ENCODE results near the gene NODAL.
"Not testable (repeated sequence)": the region's sequence is repeated elsewhere in the genome, so short reads cannot be mapped to it uniquely, and the experiment has no call there.

The NODAL gene

DNA sequence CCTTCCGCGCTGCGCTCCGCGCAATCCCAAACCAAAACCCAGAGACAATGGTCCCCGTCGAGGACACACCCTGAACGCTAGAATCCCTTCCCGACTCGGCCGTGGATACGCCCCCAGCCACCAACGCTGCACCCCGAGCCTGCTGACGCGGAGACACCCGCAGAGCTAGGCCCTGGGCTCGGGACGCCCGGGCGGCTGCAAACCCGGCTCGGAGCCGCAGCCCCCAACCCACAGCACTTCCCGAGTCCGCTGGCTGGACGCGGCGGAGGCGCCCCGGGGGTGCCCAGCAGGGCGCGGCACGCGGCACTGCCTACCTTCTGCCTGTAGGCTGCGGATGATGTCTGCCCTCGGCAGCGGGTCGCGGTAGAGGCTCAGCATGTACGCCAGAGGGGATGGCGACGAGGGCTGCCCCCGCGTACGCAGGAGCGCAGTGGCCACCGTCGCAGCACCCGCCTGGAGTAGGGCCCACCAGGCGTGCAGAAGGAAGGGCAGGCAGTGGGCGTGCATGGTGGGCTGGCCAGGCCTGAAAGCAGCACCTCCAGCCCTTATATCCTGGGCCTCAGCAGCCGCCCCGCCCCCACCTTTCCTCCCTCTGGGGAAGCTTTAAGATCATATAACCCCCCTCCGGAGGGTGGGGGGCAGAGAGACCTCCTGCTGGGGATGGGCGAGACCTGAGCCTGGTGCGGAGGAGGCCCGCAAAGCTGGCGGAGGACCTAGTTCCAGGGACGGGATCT lies at the start of gene NODAL:
TSS of gene NODAL (minus strand) at position 521 of the 734 bp plus-strand sequence. CDS start at position 507, 14 bp downstream.
- no peak for DNase-seq (ENCODE audit: low spot score)

DNA sequence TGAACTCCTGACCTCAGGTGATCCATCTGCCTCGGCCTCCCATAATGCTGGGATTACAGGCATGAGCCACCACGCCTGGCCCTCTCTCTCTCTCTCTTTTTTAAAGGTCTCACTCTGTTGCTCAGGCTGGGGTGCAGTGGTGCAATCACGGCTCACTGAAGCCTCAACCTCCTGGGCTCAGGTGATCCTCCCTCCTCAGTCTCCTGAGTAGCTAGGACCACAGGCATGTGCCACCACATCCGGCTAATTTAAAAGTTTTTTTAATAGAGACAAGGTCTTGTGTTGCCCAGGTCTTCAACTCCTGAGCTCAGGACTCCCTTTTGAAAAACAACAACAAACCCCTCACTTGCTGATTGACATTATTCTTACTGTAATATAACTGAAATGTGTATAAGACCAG lies 48.7 kb upstream of the NODAL start:
- no peak for DNase-seq (ENCODE audit: low spot score)

DNA sequence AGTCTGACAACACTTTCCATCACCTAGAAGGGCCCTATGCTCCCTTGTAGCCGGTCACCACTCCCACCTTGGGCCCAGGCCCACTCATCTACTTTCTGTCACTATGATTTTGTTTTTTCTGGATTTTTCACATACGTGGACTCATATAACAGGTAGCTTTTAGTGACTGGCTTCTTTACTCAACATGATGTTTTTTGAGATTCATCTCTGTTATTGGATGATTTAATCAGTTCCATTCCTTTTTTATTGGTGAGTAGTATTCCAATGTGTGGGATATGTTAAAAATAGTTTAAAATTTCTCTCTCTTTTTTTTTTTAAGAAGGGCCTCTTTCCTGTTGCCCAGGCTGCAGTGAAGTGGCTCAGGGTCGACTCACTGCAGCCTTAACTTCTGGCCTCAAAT lies 46.3 kb upstream of the NODAL start:
- no peak for DNase-seq (ENCODE audit: low spot score)

DNA sequence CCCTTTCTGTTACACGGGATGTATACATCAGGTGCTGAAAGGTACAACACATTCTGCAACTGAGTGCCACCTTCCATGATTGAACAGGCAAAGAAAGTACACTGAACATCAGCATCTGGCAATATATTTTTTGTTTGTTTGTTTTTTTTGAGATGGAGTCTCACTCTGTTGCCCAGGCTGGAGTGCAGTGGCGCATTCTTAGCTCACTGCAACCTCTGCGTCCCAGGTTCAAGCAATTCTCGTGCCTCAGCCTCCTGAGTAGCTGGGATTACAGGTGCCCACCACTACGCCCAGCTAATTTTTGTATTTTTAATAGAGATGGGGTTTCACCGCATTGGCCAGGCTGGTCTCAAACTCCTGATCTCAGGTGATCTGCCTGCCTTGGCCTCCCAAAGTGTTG lies 42.4 kb upstream of the NODAL start:
- not testable (repeated sequence) for DNase-seq (ENCODE audit: low spot score)

DNA sequence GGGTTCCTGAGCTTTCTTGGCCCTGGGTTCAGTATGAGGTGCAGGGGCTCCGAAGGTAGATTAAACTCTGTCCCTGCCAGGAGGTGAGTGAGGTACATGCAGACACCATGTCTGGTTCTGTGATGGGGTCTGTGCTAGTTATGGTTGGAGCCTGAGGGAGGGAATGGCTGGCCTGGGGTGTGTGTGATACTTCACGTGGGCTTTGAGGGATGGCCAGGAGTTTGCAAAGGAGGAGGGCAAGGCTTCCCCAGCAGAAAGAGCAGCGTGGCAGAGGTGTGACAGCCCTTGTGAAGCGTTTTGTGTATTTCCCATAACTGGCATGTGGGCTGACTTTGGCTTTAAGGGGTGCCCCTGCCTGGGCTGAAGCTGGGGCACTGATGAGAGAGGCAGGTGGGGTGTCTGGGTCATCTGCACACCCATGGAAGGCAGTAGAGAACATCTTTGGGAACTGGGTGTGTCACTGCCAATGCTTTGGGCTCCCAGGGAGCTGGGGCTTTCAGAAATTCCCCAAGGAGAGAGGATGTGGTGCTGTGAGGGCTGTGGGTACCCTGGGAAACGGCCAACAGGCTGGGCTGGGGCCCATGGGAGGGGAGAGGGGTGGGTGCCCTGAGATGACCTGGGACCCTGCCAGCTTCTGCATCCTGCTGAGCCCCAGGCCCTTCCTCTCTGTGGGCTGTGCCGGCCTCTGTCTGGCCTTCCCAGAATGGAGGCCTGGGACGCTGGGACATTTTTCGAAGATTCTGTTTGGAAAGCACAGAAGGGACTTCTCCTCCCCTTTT lies 41.7 kb upstream of the NODAL start:
- no peak for DNase-seq (ENCODE audit: low spot score)

DNA sequence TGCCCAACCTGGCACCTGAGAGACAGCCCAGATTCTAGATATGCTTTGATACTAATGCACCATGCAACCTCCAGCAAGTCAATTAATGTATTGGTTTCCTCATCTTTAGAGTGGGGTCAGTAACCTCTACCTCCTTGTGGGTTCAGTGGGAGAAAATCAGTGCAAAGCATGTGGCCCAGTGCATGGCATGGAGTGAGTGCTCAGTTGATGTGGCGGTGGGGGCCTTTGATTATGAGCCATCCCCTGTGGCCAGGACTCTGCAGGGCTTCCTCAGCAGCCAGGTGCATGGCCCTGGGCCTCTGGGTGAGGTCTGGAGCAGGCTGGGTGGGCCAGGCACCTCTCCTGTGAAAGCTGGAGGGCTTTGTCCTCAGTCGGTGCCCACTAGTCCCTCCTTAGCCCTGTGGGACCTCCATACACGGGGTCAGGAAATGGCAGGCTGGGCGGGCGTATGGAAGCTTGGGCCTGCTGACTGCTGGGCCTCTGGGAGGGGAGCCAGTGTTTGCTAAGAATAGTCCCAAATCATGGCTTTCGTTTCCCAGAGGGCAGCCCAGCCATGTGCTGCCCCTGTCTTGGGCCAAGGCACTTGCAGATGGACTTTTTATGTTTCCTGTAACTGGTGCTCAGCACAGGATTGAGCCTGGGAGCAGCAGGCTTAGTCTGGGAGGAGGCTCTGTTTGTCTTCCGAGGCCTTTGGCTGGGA lies 40.5 kb upstream of the NODAL start:
- peak; percentile 98 for DNase-seq (ENCODE audit: low spot score)

DNA sequence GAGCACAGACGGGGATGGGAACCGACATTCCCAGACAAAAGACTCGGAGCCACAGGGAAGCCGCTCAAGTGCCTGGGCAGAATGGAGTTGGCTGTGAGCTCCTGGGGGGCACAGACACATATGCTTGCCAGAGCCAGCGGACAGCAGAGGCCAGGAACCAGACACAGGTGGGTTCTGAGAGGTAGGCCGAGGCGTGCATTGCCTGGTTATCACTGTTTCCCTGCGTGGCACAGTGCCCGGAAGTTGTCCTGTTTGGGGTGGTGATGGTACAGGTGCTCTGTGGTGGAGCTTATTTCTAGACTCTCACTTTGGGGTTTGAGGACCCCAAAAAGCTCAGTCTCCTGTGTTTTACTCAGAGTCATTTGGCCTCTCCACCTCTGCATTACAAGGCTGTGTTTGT lies 39.6 kb upstream of the NODAL start:
- peak; percentile 52 for DNase-seq (ENCODE audit: low spot score)

DNA sequence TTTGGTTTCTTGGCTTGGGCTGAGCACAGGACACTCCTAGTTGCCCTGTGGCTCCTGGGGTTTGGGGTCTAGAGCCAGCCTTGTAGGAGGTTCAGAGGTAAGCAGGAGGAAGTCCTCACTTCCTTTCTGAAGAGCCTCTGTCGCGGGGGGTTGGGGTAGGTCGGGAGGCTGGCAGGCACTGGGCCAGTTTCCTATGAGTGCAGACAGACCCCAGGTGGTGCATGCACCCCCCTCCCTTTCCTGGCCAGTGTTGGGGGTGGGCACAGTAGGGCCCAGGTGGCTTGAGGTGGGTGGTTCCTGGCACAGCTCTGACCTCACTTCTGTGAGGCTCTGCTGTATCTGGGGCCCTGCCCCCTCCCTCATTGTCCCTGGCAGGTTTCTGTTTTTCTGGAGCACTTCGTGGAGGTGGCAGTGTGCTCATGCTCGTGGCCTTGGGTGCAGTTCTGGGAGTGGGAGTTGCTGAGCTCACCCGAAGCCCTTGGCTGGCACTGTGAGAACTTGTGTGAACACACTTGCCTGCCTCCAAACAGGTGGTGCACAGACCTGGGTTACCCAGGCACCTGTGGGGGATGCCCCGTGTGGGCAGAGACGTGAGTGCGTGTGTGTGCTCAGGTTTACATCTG lies 38.9 kb upstream of the NODAL start:
- no peak for DNase-seq (ENCODE audit: low spot score)

DNA sequence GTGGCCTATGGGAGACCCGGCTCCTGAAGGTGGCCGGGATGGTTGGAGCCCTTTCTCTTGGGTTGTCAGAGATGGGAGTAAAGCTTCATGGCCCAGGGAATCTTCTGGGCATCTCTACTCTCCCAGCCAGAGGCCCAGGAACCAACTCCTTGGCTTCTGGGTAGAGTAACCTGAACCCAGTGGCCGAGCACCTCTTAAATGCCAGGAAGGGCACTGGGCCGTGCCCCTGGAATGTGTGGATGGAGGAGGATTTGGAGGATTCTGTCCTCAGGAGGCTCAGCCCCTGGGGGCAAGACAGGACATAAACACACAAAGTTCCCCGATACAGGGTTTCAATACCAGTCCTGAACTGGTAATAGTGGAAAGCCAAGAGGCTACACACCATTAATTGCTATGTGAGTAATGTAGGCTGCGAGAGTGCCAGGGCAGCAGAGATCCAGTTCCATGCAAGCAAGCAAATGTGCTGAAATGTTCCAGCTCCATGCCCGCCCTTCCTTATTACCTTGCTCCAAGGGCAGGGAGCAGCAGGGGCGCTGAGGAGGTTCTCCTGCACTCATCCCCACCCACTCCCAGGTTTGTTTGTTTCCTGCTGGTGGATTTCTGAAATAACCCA lies 38.3 kb upstream of the NODAL start:
- DNase-seq (ENCODE audit: low spot score) = peak; percentile 59

DNA sequence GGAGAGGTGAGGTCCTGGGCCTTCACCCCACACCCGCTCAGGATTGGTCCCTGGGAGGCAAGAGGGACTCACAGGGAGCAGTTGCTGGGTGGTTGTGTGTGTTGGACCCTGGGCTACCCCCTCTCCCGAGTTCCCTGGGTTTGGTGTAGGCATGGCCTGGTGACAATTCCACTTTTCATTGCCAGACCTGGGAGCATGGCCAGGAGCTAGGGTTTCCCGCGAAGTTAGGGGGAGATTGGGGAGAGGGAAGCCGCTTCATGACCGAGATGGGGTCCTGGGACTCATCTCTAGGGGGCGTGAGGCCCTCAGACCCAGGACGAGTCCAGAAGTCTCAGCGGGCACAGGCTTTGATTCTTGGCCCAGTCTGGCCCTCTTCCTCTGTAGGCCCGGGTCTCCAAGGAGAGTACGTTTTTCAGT lies 37.7 kb upstream of the NODAL start:
- no peak for DNase-seq (ENCODE audit: low spot score)

DNA sequence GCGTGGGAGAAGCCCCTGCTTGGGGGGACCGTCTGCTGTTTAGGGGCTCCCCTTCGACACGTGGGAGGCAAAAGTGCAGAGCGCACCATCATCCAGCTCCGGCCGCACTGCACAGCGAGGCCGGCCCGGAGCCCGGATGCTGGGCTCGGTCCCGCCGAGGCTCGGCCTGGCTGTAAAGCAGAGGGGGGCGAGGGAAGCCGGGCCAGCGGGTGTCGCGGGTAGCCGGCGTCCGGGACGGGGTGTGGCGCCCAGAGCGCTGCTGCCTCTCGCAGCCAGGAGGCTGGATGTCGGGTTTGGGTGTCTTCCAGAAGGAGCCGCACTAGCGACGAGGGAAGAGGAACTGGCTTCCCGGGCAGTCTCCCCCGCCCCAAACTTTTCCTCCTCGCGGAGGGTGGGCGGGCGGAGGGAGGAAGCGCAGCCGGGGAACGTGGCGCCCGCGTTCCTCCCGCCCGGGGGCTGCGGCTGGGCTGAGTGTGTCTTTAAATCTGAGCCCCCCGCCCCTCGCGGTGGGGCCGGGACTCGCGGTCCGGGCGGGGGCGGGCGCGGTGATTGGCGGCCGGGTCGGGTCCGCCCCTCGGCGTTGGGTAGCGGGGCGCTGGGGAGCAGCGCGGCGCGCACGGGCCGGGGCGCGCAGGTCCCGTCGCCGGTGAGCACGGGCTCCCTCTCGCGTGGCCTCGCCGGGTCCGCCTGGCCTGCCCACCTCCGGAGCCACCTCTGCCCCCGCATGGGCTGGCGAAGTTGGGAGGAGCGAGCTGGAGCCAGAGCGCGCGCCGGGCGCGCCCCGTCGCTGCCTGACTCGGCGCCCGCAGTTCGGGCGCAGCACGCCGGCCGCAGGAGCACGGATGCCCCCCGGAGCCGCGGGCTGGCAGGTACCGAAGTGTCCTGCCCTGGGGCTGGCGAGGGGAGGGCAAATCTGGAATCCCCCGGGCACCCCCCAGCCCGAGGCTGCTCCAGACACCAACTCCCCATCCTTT lies 37.0 kb upstream of the NODAL start, which contains the start of gene PALD1:
TSS of gene PALD1 (plus strand) at position 577 of the 974 bp plus-strand sequence. CDS start 47,185 bp downstream, outside the sequence.
- peak; percentile 38 for DNase-seq (ENCODE audit: low spot score)

DNA sequence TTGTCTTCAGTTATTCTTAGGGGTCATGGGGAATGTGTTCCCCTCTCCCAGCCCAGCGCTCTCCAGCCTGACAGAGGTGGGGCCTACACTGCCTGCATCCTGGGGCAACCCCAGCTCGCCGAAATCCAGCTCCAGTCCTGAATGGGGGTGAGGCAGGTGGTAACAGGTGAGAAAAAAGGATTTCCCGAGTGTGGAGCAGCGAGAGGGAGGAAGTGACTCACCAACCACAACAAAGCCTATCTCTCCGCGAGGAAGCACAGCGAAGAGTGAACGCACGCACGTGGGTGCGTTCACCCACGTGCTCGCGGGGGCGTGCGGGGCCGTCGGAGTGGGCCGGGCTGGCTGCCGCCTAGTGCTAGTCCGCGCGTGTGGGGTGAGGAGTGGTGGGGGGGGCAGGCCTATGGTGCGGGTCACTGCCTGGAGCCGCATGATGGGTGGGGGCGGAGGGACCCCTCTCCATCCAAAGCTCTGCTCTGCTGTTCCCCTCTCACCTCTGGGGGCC lies 36.2 kb upstream of the NODAL start:
- no peak for DNase-seq (ENCODE audit: low spot score)

DNA sequence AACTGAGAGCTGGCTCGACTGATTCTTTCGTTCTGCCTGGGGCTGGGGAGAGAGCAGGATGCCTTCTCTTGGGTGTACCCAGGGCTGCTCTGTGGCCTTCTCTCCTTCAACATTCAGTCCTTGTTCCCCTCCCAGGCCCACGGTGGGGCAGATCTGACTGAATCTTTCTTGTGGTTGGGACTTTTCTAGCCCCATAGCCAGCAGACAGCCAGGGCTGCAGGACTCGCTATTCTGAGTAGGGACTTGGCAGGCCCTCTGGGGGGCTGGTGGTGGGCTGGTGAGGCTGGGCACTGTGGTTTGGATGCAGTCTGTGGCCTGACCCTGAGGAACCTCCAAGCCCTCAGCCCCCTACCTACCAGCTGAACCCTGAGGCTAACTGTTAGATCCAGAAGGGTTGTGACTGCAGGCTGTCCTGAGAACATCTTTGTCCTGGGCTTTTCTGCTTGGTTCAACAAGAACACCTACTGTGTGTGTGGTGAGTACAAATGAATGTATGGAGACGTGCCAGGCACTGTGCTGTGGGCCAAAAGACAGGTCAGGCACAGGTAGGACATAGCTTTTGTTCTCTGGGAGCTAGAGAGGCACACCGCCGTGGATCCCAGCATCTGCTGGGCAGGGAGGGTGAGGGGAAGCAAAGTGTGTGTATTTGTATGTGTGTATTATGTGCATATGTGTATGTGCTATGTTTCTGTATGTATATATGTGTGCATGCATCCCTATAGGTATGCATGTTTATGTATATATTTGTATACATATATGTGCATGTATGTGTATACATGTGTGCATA lies 35.0 kb upstream of the NODAL start:
- no peak for DNase-seq (ENCODE audit: low spot score)

DNA sequence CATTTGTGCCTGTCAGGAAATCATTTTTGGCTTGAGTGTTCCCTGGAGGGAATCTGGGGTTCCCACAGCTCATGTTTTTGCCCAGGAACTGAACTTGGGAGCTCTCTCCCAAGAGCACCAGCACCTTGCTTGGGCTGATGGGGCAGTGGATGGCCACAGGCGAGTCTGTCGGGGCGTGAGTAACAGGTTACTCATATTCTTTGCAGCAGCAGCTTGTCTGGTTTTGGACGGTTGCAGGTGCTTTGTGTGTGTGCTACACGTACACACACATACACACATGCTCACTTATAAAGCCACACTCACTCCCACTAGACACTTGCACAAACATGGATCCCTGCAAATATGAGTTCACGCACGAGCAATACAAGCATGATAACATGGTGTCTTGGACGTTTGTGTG lies 34.2 kb upstream of the NODAL start:
- no peak for DNase-seq (ENCODE audit: low spot score)

DNA sequence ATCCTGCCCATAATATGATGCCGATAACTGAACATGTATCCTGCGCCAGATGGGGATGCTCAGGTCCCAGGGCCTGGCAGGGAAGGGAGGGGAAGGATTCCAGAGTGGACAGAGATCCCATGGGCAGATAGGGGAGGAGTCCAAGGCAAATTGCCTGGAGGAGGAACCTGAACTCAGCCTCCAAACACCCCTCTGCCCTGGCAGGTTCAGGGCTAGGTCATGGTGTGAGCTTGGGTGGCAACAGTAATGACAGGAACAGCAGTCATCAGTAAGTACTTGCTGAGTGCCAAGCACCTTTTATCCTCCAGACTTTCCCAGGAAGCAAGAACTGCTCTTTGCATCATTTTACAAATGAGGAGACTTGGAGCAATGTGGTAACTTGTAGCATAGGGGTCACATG lies 33.3 kb upstream of the NODAL start:
- no peak for DNase-seq (ENCODE audit: low spot score)

DNA sequence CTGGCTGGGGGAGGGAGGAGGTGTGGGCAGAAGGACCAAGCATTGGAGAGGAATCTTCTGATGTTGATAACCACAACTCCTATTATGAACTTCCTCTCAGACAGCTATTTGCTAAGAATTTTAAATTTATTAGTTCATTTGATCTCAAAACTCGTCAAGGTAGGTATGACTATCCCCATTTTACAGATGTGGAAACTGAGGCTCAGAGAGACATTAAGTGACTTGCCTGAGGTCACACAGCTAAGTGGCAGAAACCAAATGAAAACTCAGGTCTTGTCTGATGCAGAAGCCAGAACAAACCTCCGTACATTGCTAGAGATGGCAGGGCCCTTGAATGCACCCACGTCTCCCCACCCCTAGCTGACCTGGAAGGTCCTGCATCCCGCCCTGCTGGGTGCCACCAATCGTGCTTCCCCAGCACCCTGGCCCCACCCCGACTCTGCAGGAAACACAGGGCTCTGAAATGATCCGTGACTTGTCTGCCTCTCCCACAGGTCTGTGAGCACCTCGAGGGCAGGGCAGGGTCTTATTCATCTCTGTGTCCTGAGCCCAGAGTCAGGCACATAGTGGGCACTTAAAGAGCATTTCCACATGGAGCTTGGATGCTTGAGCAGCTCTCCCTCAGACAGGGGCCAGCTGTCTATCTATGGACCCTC lies 31.4 kb upstream of the NODAL start:
- no peak for DNase-seq (ENCODE audit: low spot score)

DNA sequence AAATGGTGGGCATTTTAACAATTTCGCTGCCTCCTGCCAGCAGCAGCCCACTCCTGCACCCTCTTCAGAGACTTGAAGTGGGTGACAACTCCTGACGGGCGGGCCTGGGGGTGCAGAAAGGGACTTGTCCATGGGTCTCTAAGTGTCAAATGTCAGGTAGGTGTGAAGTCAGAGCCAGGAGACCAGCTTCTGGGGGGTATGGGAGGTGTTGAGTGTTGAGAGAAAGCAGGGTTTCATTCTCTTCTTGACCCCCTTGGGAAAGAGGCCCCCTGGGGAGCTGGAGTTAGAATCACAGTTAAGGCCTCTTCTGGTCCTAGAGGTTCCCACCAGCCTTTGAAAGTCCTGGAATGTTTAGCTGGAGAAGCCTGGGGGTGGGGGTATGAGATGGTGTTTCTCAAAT lies 25.5 kb upstream of the NODAL start:
- DNase-seq (ENCODE audit: low spot score) = no peak

DNA sequence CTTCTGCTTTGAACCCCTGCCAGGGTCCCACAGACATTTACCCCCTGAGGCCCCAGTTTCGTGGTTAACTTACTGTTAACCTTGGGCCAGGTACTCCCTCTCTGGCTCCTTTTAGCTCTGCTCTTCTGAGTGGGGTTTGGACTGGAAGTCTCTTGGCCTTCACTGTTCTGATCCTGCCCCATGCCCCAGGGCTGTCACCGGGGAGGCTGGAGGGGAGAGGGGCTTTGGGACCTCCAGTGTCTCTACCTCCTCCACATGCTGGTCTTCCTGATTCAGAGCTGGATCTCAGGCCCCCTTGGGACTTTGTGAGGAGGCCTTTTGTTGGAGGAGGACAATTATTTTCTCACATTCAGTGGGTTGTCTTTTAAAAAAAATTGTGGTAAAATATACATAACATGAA lies 24.4 kb upstream of the NODAL start:
- no peak for DNase-seq (ENCODE audit: low spot score)

DNA sequence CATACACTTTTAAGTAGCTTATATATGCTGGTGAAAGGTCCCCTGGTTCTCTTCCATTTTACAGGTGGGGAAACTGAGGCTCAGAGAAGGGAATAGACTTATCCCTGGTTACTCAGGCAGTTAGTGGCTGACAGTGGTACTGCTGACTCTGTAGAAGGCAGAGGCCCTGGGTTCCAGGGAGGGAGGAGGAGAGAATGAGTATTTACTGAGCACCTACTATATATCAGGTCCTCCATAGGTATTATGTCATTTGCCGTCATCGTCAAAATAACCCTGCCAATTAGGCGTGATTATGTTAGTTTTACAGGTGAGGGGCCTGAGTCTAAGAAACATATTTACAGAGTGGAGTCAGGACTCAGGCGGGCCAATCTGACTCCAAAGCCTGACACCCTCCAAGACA lies 23.8 kb upstream of the NODAL start:
- DNase-seq (ENCODE audit: low spot score) = no peak

Measured in cerebellar cortex (tissue), 1 donor.